Peyer's patch (tissue), 4 donors: Measurements from ENCODE around the gene DNAJC10. TPM values are rescaled to one million over a fixed set of nuclear protein-coding genes. Genes with fewer than 3 reads are reported as not detected.
"Not testable (repeated sequence)": the region's sequence is repeated elsewhere in the genome, so short reads cannot be mapped to it uniquely, and the experiment has no call there.

Experiments used
- DNase-seq, 3 donors: peaks; one replicate each; pipeline ENCODE4 v3.0.0-alpha.2; 2017 to 2019
- H3K27ac ChIP-seq, 4 donors: fragments of 200-600 bp; sonication (generic); one replicate each; pipeline ENCODE4 v1.5.1; 2016 to 2019
- H3K27me3 ChIP-seq, 2 donors: fragments of 200-600 bp; sonication (generic); one replicate each; pipeline ENCODE4 v1.5.1; 2019
- H3K36me3 ChIP-seq, 3 donors: fragments of 200-600 bp; sonication (generic); one replicate each; pipeline ENCODE4 v1.5.1; 2016 to 2019
- H3K4me1 ChIP-seq, 4 donors: fragments of 200-600 bp; sonication (generic); one replicate each; pipeline ENCODE4 v1.5.1; 2016 to 2019
- H3K4me3 ChIP-seq, 4 donors: fragments of 200-600 bp; sonication (generic); 1 replicate in 3 of 4; 2 replicates in 1 of 4; pipeline ENCODE4 v1.5.1; 2016 to 2019; ENCODE audit warnings: mild to moderate bottlenecking in 1 of 4
- H3K9me3 ChIP-seq, 4 donors: fragments of 200-600 bp; sonication (generic); one replicate each; pipeline ENCODE4 v1.5.1; 2016 to 2019; ENCODE audit warnings: mild to moderate bottlenecking in 1 of 4
- CTCF ChIP-seq, 6 experiments: fragments of 450-650 bp in 4 of 6; fragments of 200-600 bp in 2 of 6; sonication (generic) in 1 of 6; IDR thresholded peaks; one replicate each; pipeline ENCODE4 v1.5.1; 2017 to 2019; ENCODE audit warnings: antibody characterized with exemption in 6 of 6, mild to moderate bottlenecking in 3 of 6, moderate library complexity in 1 of 6
- POLR2A ChIP-seq, 2 donors: fragments of 450-650 bp; IDR thresholded peaks; one replicate each; pipeline ENCODE4 v1.5.1; 2017; ENCODE audit warnings: antibody characterized with exemption in 2 of 2, mild to moderate bottlenecking in 2 of 2, moderate library complexity in 2 of 2
- total RNA-seq, 4 donors: library from RNA; depleted of rRNA; stranded (reverse); fragments of >200 nt; gene quantifications; one replicate each; pipeline ENCODE4 v1.1.0, GENCODE V29; 2016

DNAJC10 gene
- total RNA-seq, 4 donors from 2014 or later, result 22.9 to 58.6 (median 33.4) TPM

DNA sequence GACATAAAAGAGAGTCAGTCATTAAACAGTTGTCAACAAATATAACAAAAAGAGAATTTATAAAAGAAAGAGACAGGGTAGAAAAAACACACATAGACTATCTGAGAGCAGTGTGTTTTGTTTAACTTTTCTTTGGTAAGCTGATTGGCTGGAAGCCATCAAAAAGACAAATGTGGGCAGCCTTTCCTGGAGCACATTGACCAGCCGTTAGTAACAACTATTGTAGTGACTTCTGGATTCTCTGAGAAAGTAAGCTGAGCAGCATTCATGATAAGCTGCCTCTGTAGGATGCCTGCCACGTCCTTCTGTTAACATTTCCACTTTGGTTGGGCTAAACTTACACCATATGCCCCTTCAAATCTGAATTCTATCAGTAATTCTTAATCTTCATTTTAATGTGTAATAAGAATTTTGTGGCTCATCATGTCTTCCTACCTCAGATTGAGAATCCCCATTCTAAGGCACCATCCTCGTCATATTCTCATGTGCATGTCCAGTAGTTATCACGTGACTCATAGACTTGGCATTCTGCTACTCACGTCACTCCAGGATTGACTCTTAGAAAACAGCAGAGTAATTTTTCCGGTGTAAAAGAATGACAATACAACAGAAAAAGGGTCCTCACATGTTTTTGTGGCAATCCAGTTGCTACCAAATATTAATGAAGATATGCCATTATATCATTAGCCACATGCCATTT, 43.4 kb upstream of the DNAJC10 start:
- Histone ChIP-seq H3K36me3 (no peaks in the 10 kb centered on the region), H3K9me3 (no peaks in the 10 kb centered on the region), H3K4me1 (no peaks in the 10 kb centered on the region), H3K4me3 (no peak overlapping the region), H3K27ac (no peak overlapping the region), H3K27me3 (no peaks in the 10 kb centered on the region)
- TF ChIP-seq CTCF (IDR thresholded peaks at IDR 0.05), result no peak
- TF ChIP-seq POLR2A (IDR thresholded peaks at IDR 0.05), result no peak
- no peak for DNase-seq

DNA sequence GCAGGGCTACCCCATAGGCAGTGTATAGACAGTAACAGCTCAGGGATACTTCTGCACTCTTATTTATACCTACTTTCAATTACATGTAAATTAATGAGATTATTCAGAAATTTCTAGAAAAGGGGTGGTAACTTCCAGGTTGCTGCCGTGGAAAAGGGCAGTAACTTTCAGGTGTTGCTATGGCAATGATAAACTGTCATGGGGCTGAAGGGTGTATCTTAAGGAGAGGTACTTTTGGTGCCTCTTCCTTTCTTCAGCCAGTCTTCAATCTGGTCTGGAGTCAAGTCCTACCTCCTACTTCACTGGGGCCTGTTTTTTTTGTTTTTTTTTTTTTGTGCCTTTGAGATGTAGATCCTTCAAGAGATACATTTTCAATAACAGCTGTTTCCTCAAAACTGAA, 35.2 kb upstream of the DNAJC10 start:
- H3K27ac ChIP-seq, result no peak overlapping the region
- TF ChIP-seq CTCF (IDR thresholded peaks at IDR 0.05) (no peak), POLR2A (IDR thresholded peaks at IDR 0.05) (no peak)
- no peak overlapping the region for H3K4me3 ChIP-seq
- H3K36me3 ChIP-seq, result no peaks in the 10 kb centered on the region
- H3K27me3 ChIP-seq, result no peaks in the 10 kb centered on the region
- no peak for DNase-seq
- no peaks in the 10 kb centered on the region for H3K4me1 ChIP-seq
- no peaks in the 10 kb centered on the region for H3K9me3 ChIP-seq

GRCh38 chr2:182682210-182682609, 33.8 kb upstream of the DNAJC10 start:
- Histone ChIP-seq H3K36me3 (no peaks in the 10 kb centered on the region), H3K4me1 (no peaks in the 10 kb centered on the region), H3K27ac (no peak overlapping the region), H3K9me3 (no peaks in the 10 kb centered on the region), H3K27me3 (no peaks in the 10 kb centered on the region), H3K4me3 (no peak overlapping the region)
- DNase-seq, result no peak
- TF ChIP-seq CTCF (IDR thresholded peaks at IDR 0.05), result no peak
- no peak for TF ChIP-seq POLR2A (IDR thresholded peaks at IDR 0.05)

GRCh38 chr2:182685559-182685958, 30.5 kb upstream of the DNAJC10 start:
- no peak for TF ChIP-seq CTCF (IDR thresholded peaks at IDR 0.05)
- TF ChIP-seq POLR2A (IDR thresholded peaks at IDR 0.05), result no peak
- no peak for DNase-seq

GRCh38 chr2:182686763-182687162, 29.3 kb upstream of the DNAJC10 start:
- DNase-seq, H3K4me1 ChIP-seq, H3K36me3 ChIP-seq, H3K4me3 ChIP-seq, H3K9me3 ChIP-seq, H3K27me3 ChIP-seq, H3K27ac ChIP-seq: not testable (repeated sequence)

More at GRCh38 chr2:182685559-182685958, 30.5 kb upstream of the DNAJC10 start:
- H3K27me3 ChIP-seq, result no peaks in the 10 kb centered on the region
- H3K36me3 ChIP-seq, result no peaks in the 10 kb centered on the region
- no peak overlapping the region for H3K4me3 ChIP-seq
- H3K27ac ChIP-seq, result no peak overlapping the region
- no peaks in the 10 kb centered on the region for H3K9me3 ChIP-seq
- H3K4me1 ChIP-seq, result no peaks in the 10 kb centered on the region

- TF ChIP-seq POLR2A (IDR thresholded peaks at IDR 0.05), result no peak
- TF ChIP-seq CTCF (IDR thresholded peaks at IDR 0.05), result no peak
- Histone ChIP-seq H3K27ac (no peak overlapping the region), H3K27me3 (no peaks in the 10 kb centered on the region), H3K4me3 (no peak overlapping the region), H3K9me3 (no peaks in the 10 kb centered on the region), H3K36me3 (no peaks in the 10 kb centered on the region), H3K4me1 (no peaks in the 10 kb centered on the region)
- DNase-seq, result no peak
Measured at GRCh38 chr2:182694189-182694588, 21.9 kb upstream of the DNAJC10 start.
